Dermis microvascular lymphatic vessel endothelial cell (primary cell): Measurements from ENCODE around the gene SLC5A10. TPM values are rescaled to one million over a fixed set of nuclear protein-coding genes. Genes with fewer than 3 reads are reported as not detected.

ENCODE experiments used
- DNase-seq, 2 donors: peaks; one replicate each; pipeline versions ENCODE4 v3.0.0 to v3.0.0-alpha.2; 2010; ENCODE audit warnings: low read depth in 2 of 2
- total RNA-seq: library from RNA; depleted of rRNA; stranded (reverse); fragments of >200 nt; gene quantifications from 2 replicates; pipeline ENCODE4 v1.2.1, GENCODE V29; 2014

The SLC5A10 gene
- total RNA-seq, 1 donor from 2014 or later = not detected

DNA sequence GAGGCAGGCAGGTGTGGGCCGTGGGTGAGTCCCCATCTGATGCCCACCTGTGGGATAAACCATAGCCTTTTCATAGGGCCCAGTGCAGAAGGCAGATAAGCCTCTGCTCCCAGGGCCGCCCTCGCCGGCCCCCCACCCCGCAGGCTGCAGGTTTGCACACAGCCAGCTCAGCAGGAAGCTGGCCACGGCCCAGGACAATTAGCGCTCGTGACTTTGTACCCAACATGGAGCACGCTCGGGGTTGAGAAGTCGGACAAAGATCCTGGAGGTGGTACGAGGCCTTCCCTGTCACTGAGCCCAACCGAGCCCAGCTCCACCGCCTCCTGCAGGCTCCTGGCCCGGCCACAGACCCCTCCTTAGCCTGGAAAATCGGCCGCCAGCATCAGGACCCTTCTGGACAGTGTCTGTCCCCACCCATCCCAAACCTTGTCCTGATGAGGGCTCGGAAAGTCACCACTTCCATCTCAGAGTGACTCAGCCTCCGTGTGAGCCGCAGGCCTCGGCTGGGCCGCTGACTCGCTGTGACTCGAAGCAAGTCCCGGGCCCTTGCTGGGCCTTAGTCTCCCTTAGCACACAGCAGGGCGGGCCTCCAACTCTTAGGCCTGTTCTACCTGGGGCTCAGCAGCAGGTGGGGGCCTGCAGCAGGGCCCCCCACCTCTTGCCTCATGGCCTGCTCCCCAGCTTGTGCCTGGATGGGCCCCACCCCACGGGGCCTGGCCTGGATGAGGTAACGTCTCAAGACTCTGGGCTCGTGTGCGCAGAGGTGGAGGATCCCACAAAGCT, 29.9 kb downstream of the SLC5A10 start:
- DNase-seq = peak; percentile 23 to 49

DNA sequence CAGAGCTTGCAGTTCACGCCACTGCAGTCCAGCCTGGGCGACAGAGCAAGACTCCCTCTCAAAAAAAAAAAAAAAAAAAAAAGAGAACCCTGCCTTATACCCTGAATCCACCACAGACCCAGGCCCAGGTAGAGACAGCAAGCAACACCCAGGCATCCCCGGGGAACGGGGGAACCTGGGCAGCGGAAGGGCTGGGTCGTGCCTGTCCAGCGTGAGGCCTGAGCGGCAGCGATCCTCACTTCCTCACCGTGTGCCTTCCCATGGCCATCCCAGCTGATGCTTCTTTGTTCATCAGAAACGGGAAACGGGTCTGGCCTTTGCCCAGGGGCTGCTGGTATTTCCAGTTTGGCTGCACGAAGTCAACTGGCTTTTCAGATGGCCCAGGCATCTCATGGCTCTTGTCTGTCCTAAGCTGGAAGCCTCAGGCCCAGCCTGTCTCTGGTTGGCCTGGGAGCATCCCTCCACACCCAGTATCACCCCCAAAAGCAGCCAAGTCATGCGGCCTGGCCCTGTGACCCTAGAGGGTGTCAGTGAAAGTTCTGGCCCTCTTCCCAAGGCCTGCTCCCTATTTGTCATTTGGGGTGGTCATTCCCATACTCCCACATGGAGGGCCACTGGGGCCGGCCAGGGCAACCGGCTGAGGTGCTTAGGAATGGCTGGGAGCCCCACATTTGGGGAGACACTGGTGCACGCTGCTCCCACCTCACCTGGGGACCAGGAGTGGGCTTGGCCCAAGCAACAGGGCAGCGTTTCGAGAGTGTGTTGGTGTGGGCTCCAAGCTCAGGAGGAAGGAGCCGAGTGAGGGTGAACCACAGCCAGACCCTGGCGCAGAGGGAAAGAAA, 32.5 kb downstream of the SLC5A10 start:
- no peak for DNase-seq

DNA sequence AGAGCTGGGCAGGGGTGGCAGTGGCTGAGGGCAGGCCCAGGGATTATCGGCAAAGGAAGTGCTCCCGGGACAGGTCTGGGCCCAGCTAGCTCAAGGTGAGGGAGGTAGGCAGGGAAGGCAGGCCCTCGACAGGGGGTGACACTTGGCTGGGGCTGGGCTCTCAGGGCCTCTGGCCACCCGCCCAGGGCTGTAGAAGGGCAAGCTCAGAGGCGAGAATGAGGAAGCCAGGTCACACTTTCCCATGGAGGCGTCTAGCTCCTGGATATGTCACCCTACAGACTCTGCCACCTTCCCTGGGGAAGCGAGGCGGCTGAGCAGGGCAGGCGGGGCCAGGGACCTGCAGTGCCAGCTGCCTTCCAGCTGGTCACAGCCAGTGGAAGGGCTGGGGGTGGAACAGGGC, 33.5 kb downstream of the SLC5A10 start:
- DNase-seq = no peak

DNA sequence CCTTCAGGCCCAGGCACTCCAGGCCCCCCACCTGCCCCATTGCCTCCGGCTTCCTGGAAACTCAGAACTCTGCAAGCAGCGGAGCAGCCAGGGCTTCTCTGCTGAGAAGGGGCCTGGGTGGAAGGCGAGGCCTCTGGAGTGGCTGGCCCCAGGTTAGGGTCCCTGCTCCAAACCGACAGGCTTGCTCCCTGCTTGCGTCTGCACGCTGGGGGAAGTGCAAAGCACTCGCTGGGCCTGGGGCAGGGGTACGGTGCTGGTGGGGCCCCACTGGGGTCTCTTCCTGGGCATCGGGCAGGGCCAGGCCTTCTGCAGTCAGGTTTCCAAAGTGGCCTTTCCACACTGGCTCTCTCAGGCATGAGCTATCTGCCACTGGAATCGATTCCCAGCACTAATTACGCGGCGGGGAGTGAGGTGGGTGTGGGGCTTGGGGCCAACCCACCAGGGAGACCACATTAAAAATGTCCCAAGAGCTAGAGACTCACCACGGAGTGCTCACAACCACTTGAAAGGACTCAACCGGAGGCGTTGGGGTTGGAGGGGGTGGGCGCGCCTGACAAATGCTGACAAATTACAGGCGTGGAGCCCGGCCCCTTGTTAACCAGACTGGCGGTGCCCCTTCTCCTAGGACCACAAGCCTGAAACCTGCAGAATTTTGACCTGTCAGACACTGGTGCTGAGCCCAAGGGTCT, 34.7 kb downstream of the SLC5A10 start:
- no peak for DNase-seq

DNA sequence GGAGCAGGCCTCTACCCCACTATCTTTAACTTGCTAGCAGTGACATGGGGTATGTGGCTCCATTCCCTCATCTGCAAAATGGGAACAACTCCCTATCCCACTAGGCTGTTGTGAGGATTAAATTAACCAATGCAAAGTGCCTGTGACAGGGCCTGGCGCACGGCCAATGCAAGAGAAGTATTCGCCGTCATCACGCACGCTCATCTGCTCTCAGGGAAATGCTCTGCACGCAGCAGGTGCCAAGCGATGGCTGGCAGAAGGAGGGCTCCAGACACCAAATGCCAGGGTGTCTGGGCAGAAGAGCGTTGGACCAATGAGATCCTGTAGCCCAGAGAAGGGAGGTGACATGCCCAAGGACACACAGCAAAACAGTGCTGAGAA, 35.3 kb downstream of the SLC5A10 start:
- DNase-seq = no peak

DNA sequence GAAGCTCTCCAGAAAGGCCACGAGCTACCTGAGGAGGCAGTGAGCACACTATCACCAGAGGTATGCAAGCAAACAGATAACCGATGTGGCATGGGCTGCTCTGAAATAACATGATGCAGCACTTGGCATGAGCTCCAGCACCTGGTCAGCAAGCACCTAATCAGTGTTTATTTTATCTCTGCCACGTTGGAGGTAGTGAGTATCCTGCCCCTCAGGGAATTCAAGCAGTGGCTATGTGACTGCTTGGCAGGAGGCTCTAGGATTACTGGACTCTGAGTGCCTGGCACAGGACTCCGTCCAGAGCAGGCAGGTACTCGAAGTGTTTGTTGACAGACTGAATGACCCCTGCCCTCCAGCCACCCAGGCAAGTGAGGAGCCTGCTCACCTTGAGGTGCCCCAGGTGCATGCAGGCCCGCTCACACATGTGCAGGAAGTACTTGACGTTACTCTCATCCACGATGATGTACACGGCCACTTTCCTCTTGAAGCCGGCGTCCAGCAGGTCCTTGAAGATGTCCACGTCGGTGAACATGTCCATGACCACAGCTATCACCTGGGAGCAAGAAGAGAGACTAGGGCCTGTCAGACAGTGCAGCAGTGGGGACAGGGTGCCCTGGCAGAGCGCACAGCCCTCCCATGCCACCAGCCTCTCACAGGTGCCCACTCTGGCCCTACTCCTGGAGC, 36.0 kb downstream of the SLC5A10 start:
- DNase-seq = no peak

DNA sequence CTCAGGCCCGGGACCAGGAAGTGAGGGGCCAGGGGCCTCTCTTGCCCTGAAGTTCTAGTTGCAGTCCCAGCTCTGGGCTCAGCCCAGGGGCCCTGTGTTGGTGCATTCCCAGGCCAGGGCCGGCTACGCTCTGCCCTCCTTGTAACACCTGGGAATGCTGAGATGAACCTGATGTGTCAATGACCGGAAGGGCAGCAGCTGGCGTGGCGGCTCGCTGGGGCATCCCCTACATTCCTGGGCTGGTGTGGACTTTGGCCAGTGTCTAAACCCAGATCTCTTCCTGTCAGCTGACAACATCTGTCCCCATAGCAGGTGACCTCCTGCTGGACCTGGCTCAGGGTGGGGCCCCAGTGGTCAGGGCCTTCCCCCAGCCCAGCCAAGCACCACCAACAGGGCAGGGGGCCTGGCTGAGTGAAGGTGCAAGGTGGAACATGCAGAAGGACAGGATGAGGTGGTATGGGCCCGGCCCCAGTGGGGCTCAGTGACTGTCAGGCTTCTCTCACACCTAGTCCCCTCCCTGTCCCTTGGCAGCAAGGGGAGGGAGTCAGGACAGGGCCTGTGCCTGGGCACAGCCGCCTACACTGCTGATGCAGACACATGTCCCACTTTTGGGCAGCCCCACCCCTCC, 36.7 kb downstream of the SLC5A10 start:
- peak; percentile 60 to 70 for DNase-seq

DNA sequence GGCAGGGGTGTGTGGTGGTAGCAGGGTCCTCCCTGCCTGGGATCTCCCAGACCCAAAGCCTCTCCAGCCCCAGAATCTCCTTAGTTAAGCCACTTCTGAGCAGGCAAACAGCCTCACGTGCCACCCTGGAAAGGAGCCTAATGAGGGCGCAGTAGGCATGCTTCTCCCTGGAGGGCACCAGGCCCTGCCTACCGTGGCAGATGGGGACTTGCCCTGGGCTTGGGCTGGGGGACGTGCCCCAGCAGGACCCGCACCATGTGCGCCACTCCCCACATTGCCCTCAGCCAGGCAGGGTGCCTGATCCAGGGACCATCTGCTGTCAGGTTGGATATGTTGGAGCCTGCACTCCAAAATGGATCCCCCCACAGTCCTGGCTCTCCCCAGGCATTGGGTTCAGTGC, 38.4 kb downstream of the SLC5A10 start:
- DNase-seq = no peak

DNA sequence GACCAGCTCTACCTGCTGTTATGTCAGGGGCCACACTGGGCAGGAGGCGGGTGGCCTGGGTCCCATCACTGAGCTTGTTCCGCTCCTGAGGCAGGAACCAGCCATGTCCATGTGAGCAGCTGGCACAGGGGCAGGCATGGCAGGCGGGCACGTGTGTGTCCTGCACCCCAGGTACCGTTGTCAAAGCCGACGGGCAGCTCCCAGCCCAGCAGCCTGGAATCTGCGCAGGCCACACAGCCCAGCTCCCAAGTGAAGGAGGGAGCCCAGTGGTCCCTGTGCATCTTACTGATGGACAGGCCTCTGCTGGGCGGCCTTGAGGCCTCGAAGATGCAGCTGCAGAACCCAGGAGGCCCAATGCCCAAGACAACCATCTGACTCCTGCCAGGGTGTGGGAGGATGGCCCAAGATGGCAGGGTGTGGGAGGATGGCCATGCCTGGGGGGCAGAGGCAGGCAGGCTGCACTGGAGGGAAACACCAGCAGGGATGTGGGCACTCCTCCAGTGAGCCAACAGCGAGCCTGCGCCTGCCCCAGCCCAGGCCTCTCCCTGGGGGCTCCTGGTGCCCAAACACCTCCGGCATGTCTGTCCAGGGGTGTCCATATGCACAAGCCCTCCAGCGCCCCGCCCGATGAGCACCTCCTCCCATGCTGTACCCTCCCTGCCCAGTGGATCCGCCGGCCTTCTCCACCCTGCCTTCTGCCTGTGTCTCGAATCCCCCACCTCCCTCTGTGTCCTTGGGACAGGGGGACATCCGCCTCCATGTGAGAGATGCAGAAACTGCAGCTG, 39.8 kb downstream of the SLC5A10 start:
- no peak for DNase-seq

DNA sequence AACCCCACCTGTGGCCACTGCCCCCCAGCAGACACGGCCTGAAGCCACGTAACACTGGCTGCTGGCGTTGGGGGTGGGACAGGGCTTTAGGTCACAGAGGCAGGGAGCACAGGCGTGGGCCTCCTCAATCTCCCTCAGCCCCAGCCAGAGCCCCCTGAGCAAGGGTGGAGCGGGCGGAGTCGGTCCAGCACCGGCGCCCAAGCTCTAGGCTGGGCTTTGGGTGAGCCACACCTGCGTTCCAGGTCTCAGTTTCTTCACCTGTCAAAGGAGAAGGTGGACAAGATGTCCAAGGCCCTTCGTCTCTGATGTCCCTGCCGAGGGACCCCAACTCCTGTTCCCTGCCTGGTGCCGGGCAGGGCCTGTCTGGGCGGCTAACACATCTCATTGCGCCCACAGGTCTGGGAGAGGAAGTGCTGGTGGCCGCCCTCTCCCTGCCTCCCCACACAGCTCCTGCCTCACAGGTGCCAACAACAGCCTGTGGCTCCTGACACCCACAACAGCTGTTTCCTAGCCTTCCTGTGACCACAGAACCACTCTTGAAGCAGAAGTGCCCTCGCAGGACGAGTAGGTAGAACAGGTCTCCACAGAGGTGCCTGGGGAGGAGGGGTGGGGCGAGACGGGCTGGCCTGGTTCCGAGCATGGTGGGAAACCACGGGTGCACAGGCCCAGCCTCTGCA, 40.6 kb downstream of the SLC5A10 start:
- peak; percentile 25 for DNase-seq

DNA sequence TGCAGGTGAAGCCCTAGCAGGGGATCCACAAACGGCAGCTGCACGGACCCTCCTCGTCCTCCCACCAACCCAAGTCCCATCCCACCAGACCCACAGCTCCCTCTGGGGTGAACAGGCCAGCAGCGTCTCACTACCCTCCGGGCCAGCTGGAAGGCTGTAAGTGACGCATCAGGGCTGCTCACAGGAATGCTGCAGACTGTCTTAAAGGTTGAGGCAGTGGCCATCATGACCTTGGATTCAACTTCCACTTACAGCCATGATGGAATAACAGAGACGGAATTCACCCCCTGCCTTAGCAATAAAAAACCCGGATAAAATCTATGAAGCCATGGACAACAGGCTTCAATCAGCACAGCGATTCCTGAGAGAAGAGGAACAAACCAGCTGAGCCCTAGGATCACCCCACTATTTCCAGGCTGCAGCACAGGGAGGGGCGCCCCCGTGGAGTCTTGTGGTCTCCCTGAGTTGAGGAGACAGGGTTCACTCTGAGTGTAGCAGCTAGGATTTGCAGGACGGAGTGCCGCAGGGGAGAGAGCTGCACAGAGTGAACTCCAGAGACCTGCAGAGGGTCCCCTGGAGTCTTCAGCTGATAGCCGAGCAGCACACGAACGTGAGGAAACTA, 42.1 kb downstream of the SLC5A10 start:
- no peak for DNase-seq

DNA sequence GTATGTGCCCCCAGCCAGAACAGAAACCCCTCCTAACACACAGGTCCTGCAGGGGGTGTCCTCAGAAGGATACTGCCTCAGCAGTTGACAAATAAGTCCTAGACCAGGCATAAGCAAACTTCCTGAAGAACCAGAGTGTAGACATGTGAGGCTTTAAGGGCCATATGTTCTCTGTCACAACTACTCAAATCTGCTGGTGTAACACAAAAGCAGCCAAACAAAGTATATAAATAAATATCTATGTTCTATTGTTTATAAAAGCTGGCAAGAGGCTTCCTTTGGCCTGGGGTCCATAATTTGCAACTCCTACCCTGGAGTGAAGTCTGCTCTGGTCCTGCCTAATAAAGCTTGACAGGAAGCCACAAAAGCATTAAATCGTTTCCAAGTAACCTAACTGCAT, 42.7 kb downstream of the SLC5A10 start:
- no peak for DNase-seq

DNA sequence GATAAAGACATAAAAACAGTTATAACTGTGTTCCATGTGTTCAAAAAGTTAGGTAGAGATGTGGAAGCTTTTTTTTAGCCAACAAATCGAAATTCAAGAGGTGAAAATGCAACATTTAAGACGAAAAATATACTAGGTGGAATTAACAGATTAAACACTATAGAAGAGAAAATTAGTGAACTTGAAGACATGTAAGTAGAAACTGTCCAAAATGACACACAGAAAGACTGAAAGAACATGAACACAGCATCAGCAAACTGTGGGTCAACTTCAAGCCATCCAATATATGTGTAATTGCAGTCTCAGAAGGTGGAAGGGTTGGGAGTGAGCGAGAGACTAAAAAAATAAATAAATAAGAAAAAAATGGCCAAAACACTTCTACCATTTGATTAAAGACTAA, 43.3 kb downstream of the SLC5A10 start:
- no peak for DNase-seq

DNA sequence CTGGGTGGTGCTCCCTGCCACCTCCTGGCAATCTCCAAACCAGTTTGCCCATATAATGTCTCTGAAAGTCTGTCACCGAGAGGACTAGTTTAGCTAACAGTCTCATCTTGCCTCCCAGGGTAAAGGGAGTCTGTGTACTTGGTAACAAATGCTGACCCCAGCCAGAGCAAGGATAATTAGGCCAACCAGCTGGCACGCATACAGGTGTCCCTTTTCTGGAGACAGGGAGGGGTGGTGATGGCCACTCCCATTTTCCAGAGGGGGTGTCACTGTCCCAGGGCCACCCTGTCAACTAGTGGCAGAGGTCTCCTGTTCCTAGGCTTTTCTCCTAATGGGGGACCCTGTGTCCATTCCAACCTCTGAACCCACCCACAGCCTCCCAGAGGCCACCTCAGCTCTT, 44.5 kb downstream of the SLC5A10 start:
- no peak for DNase-seq

DNA sequence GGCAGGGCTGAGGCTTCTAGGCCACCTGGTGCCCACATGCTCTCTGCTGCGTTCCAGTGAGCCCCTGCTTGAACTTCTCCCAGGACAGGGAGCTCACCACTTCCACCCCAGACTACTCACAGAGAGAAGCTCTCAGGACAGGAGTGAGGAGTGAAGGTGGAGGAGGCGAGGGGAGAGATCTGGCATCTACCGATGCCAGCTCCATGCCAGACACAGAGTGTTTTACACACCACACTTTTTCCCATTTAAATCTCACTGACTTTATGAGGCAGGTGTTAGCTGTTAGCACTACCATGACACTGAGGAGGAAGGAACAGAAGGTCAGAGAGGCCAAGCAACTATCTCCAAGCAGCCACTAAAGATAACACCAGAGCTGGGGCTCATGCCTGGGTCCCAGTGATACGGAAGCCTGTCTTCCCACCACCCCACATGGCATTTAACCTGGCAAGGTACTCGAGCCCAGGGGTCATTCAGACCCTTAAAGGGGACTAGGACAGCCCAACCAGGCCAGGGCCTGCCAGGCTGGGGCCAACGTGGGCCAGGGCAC, 45.8 kb downstream of the SLC5A10 start:
- DNase-seq = no peak

DNA sequence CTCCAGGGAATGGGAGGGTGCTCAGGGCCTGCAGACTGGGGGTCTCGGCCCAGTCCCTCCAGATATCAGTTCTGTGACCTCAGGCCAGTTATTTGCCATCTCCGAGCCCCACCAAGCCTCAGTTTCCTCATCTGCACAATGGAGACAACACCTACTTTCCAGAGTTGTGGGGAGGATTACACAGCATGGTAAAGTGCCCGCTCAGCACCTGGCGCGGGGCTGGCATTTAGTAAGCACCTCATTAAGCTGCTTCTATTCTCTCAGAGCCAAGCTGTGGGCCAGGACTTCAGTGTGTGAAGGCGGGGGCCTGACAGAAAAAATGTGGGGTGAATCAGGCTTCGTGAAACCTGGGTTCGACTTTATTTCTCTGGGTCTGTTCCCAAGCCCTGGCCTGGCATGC, 47.4 kb downstream of the SLC5A10 start:
- DNase-seq = no peak

DNA sequence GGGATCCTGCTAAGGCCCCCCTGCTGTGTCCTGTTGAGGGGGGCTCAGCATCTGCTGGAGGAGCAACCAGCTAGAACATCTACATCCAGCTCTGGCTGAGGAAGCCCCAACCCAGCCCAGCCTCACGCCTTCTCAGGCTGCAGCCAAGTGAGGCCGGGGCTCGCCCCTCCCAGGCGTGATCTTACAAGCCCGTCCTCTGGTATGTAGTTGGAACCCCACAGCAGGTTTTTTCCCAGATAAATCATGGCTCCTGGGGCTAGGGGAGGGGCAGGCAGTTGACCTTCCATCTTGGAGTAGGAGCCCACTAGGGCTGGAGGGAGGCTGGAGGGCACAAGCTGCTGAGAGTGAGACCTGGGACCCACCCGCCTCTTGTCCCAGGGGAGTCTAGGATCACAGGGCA, 47.9 kb downstream of the SLC5A10 start:
- no peak for DNase-seq

DNA sequence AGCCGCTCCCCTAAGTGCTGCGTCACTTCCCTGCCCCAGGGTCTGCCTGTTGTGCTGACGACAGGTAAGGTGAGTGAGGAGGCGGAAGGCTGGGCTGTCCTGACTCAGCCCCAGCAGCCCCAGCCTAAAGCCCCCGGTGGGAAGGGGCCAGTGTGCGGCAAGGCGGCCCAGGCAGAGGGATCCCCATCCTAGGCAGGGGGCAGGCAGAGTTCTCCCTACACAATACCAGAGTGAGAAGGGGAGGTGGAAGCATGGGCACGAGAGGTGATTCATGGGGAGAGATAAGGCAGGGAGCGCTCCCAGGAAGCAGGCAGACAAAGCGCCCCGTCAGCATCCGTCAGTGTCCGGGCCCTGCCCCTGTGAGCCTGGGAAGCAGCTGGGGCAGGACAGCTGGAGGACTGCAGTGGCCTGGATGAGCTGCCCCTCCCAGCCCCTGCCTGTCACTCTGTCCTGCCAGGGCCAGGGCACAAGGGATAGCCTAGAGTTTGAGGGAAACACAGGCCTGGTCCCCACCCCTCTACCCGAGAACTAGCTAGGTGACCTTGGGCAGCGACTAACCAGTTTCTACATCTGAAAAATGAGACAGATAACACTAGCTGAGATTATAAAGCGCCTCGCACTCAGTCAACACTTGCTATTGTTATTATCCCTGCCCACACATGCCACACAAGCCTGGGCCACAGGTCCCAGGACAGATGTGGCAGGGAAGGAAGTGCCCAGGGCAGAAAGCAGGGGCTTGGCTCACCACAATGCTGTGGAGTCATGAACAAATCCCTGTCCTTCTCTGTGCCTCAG, 48.8 kb downstream of the SLC5A10 start:
- peak in 1 of 2 donors; percentile 17 for DNase-seq
